RPMI7951 (cell line): ENCODE measurements around the gene LPP. TPM values are rescaled to one million over a fixed set of nuclear protein-coding genes. Genes with fewer than 3 reads are reported as not detected.

Source experiments
- DNase-seq: peaks from one replicate; pipeline ENCODE4 v3.0.0-alpha.2; 2012; ENCODE audit warnings: low read depth
- total RNA-seq: library from RNA; depleted of rRNA; stranded (reverse); fragments of >200 nt; shearing (Covaris generic); gene quantifications from 2 replicates; pipeline ENCODE4 v1.2.3, GENCODE V29; 2014

LPP gene
- total RNA-seq, 1 experiment from 2014 or later: 30.2 TPM

DNA sequence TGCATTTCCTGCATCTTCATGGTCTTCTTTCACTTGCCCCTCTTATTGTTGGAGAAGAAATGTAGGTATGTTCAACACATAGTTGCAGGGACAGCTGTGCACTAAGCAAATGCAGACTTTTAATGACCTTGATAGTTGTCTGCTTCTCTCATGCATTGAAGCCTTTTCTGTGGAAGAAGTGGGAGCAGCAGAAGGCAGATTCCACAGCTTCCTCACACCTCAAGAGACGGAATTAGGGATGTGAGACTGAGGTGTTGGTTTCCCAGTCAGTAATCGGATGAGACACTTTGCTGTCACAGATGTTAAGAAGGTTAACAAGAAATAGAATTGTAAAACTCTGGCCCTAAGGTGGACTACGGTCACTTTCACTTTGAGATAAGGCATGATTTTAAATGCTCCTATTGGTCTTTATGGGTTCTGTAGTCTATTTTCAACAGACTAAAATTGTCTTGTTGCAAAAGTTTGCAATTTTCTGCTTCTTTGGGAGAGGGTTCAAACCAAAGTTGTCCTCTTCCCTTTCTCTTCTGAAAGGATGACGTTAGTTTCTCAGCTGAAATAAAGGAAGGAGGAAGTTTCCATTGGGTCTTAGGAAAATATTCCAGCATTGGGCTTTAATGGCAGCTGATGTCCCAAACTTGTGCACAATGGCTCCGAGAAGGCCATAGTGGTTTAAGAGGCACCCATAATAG, 117.4 kb downstream of the LPP start:
- DNase-seq: no peak

DNA sequence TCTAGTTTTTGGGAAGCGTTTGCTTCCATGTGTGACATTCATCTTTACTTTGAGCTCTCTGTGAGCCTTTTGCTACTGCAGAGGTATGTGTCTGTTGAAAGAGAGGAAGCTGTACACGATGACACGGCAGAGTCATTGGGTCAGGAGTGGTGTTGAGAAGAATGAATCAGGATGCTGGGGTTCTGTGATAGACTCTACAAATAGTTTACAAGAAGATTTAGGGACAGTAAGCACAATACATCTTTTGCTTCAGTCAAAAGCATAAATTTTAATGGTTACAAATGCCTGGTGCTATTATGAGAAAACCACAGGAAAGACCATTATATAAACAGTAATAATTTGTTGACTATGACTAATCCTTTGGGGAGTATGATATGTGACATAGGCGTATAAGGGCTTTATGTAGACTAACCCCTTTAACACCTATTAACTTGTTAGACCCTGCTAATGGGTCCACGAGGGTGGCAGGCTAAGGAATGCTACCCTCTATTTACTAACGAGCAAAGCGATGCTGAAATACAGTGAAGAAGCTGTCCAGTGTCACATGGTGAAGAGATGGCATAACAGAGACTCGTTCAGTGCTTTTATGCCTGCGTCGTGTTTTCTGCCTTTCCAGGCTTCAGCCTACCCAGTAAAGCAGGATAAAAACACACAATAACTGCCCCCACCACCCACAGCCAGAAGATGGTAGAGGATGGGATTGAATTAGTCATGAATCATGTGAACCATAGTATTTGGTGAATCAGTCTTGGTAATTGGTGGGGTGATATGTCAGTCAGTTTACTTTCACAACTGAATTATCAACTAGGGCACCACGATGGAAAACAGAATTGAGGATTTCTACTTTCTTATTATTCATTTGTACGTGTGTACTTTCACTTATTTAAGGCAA, 118.8 kb downstream of the LPP start:
- DNase-seq: peak; percentile 95

DNA sequence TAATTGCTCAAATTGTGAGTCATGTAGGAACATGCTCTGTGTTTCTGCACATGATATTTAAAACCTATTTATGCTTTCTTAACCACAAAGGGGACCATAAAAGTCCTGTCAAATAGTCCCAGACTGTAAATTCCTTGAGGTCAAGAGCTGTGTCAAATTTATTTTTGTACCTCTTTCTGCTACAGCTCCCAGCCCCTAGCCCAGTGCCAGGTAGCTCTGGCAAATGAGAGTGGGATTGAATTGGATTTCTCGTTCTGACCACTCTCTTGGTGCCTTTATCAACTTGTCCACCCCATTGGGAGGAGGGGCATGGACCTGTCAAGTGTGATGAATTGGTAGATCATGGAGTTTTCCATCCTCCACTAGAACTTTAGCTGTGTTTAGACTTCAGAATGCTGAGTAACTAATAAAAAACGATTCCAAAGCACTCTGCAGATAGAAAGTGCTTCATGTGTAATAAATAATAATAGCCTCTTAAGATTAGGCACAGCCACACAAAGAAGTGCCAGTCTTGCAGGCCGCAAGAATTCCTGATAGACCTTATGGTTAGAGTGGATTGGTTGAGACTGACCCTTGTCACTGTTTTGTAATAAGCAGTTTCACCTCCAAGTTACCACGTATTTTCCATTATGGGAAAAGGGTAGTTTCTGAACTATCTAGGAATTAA, 120.4 kb downstream of the LPP start:
- DNase-seq: no peak

DNA sequence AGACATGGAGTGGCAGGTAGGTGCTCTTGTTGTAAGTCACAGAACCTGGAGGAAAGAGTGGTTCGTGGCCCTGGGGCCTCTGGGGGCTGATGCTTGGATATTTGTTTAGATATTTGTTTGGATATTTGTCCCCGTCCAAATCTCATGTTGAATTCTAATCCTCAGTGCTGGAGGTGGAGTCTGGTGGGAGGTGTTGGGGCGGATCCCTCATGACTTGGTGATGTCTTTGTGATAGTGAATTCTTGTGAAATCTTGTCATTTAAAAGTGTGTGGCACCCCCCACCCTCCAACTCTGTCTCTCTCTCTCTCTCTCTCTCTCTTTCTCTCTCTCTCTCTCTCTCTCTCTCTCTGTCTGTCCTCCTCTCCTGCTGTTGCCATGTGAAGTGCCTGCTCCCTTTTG, 122.4 kb downstream of the LPP start:
- DNase-seq: no peak

DNA sequence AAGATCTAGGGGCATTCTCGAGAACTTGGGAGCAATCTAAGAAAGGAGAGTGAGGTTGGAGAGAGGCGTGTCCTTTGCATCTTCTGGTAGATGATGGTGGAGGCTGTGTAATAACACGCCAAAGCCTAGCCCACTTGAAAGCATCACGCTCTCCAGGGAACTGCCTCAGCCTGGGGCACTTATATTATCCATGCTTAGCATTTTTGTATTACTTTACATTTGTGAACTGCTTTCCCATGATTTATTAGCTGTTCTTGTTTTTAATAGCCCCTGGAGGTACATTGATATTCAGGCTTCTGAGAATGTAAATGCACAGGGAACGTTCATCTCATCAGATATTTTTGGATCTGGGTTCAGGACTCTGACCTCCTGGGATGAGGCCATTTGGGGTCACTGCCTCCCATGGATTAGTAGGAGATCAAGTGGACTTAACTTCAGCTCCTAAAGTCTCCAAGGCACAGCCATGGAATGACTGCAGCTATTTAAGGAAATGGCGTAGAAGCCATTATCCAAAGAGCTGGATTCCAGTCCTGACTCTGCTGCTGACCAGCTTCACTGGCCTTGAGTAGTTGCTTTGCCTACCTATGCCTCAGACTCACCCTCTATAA, 124.9 kb downstream of the LPP start:
- DNase-seq: no peak

DNA sequence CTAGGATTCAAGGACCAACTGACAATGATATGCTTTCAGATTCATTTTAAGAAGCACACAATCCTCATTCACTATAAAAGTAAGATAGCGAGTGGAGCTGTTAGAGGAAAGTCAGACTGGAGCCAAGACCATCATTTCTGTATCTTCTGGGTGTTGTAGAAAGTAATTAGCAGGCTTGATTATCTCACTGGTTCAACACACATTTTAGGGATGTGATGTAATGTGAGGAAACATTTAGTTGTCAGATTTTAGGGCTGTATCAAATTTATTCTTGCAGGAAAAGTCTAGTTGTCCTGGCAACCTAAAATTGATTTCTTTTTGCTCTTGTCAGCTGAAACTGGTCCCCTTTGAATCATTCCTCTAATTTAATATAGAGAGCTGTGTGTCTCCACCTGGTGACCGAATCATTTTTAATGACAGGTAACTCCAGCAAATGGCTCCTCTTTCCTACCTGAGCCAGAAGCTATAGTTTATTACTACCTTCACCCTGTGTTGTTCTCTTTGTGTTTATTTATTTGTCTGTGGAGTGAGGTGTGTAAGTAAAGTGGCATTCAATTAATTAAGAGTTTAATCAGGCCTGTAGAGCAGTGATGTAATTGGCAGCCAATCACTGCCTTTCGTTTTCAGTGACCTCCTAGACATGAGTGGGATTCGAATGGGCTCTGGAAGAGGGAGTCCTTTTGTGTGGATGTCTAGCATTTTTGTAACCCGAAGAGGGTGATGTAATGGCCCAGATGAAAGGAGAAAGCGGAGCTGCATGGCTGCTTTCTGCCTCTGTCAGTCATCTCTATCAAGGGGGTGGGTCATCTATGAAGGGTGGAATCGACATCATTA, 125.8 kb downstream of the LPP start:
- DNase-seq: no peak

DNA sequence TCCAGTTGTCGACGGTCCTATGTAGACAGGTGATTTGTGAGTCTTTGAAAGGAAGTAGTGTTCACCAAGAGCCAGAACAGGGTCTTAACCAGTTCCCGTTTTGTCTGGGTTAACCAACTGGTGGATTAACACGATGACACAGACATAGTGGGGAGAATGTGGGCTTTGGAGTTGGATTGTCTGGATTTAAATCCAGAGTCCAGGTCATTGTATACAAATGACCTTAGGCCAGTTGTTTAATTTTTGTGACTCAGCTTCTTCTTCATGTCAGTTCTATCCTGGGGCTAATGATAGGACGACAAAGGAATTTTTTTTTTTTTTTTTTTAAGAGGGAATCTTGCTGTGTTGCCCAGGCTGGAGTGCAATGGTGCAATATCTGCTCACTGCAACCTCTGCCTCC, 126.7 kb downstream of the LPP start:
- DNase-seq: peak; percentile 72

DNA sequence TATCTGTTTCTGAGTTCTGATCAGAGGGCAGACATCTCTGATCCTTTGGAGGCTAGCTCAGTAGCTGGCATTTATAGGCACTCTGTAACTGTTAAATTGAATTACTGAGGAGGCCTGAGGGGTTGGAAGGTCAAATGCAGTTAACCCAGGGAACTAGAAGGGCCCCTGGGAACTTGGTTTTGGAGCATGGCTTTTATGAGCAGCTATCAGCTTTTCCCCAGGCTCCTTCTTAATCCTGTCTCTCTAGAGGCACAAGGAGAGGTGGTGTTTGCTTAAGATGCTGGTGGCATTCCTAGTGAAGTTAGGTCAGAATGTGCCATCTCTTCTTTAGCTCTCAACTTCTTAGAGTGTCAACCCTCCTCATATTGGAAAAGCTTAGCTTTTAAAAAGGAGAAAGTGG, 128.9 kb downstream of the LPP start:
- DNase-seq: no peak

DNA sequence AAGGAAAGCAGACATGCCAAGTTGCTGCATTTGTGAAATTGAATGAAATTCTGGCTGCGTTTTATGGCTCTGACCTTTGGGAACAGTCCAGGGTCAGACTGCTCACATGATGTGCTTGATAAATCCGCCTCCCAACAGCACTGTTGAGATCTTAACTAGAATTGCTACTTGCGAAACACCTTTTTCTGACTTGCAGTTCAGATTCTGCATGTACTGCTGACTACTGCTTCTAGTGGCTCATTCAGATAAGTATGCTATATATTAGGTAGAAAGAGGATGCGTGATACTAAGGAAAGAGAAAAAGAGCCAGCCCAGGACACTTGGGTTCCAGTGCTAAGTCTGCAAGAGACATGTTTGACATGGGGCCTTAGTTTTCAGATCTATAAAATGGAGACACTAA, 129.4 kb downstream of the LPP start:
- DNase-seq: no peak

DNA sequence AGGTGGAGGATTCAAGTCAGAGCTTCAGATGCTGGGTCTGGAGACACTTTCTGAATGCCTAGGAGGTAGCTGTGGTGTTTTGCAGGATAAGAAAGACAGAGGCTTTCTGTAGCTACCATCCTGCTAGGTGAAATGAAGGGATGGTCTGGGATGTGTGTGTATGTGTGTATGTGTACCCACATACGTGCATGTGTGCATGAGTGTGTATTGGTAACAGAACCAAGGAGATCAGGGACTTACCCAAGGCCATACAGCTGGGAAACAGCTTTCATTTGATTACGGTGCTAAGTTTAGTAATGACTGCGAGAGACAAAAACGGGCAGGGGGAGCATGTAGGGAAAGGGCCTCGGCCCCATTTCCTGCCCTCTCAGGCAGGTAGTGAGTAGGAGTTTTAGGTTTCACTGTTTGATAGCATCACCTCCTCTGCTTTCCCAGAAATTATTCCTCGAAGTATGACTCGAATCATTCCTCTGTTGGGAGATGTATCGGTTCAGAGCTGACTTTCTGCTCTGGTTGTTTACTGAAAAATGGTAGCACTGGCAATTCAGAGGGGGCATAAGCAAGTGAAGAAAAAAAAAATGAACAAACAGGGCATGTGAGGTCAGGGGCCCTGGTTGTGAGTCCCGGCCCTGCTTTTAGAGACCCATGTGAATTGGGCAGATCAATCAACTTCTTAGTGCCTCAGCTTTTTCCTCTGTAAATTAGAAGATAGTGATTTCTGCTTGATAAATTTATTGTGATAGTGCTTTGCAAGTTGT, 130.7 kb downstream of the LPP start:
- no peak for DNase-seq

DNA sequence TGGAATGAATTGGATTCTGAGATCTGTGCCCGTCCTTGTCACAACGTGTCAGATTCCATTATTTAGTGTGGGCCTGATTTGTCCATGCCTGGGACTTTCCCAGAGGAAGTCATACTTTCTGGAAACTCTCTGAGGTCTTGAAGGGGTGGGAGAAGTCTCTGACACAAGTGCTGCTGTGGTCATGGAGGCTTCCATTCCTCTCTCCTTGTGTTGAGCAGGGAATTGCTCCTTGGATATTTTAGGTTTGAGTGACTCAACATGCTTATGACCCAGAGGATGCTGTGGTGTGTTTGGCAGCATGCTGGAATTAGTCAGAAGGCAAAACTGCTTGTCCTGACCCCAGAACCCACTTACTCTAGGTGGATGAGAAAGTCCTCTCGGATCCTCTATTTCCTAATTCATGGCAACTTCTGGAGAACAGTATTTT, 132.1 kb downstream of the LPP start:
- peak; percentile 100 for DNase-seq

DNA sequence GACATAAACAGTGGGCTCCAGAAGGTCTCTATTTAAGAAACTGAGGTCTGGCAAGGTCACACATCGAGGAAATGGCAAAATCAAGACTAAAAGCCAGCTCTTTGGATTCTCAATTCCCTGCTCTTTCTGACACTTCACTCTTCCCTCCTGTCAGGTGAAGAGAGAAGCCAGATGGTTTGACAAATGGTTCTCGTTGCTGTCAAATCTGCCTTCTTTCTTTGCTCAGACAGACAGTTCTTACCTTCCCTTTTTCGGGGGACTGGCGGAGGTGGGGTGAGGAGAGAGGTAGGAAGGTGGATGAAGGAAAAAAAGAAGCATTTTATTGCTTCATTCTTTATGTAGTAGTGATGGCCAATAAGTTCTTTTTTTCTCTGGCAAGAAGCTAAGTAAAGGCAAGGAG, 133.4 kb downstream of the LPP start:
- no peak for DNase-seq

DNA sequence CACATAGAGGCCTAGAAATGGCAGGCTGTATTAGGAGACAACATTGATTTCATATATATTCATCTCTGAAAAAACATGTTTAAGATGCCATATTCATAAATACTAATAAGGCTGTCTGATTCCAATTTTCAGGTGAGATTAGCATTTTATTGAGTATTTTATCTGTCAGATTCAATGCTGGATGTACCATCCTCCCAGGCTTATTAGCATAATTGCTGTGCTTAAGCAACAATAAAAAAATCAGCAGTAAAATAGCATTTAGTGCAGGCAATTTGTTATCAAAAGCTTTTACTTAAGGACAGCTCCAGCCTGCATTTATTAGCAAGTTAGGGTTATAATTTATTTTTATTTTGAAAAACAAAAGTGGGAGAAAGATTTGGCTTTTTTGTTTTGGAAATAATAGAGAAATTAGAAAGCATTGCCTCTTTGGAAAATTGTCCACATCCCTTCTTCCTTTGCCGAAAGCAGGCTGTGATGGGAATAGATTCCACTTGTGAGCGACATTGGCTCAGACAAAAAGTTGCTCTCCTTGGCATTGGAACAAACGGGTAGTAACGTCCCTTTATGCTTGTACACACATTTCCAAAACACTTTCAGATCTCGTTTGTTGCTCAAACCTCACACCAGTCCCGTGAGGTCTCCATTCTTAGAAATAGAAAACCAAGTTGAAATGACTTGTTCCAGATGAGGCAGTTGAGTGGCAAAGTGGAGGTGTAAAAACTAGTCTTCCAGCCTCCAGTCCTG, 134.0 kb downstream of the LPP start:
- no peak for DNase-seq

DNA sequence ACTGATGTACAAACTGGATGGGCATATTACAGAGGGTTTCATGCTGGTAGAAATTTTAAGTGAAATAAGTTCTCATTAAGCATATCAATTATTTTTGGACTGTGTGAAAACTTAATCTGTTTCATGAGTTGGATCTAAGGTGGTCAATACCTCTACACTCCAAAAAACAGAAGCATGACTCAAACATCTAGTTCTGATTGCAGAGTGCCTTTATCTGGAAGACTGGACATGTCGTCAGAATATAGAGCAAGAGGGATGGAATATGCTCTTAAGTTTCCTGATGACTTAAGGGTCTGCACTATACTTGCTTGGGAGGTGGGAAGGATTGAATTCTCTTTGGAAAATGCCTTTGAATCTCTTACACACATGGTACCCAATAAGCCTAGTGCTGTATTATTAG, 138.3 kb downstream of the LPP start:
- no peak for DNase-seq

DNA sequence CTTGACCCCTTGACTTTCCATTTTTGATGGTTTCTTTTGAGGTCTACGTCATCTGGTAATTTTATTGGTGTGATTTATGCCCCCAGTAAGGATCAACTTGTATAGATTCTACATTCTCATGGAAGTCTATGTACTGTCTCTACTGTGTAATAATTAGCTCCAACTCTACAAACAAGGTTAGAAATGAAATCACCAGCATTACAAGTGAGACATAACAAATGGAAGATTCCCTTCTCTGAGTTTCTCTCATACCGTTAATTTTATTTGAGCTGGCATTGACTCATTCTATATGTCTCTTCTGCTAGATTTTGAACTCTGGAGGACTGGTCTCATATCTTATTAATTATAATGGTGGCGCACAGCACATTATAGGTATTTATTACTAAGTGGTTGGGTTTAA, 138.9 kb downstream of the LPP start:
- DNase-seq: no peak

DNA sequence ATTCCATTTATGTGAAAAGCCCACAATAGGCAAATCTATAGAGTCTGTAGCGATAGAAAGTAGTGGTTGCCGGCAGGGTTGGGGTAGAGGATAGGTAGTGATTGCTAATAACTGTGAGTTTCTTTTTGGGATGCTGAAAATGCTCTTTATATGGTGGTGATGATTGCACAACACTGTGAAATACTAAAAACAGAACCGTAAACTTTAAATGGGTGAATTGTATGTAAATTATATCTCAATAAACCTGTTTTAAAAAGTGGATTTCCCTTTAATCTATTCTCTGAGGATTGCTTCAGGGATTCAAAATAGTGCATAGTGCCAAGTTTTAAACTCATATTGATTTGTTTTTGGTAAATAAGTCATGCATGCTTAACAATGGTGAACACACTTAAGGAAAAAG, 140.2 kb downstream of the LPP start:
- DNase-seq: no peak

DNA sequence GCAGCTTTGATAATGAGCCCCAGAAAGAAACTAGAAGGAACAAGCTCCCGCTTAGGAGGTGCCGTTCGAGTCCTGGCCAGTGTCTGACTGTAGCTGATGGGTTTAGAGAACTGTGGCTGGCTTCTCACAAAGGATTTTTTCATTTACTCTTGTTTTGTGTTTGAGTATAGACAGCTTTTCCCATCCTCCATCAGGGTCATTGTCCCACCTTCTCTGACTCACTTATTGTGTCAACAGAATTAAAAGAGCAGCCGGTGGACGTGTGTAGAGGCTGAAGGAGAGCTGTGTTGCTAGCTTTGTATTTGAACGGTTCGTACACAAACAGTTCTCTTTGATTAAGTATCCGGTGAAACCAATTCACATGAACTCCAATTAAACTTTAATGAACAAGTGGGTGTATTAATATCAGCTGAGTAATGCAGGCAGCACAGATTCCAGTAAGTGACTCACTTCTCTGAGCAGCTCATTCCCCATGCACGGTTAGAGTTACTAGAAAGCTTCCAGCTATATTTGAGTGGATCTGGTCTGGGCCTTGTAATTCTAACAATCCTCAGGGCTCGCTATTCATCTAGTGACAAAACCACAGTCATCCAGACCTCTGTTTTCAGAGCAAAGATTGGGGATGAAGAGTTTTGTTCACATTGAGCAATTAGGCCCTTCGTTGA, 141.0 kb downstream of the LPP start:
- peak; percentile 97 for DNase-seq

DNA sequence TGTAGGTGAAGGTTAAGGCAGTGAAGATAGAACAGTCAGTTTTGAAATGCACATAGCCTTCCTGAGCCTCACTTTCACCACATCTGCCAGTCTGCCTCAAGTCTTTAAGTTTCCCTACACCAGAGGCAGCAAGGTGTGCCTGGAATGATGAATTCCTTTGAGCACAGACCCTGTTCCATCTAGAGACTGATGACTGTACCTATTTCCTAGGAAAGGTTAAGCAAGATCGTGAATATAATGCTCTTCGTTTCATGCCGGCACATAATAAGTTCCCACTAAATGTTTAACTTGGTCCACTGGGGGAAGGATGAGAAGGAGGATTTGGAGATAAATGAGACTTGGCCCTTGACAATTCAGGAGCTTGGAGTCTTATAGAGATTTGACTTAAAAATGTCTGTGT, 141.9 kb downstream of the LPP start:
- DNase-seq: no peak
